ENCODE data around the gene SYPL2.

The SYPL2 gene

DNA sequence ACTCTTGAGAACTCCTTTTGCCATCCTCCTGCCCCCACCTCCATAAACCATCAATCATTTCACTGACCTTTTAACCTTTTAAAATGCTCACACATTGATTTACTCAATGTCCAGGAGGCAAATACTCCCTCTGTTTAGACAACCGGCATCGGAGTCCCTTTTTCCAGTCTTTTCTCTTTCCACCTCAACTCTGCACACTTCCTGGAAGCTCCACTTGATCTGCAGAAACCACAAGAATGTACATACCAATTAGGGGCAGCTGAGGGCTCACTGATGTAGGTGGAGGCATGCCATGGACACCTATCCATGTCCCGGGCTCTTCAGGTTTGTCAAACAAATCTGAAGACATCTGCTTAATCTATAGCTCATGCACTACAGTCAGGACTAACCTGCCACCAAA is 48.5 kb downstream of the SYPL2 start:
- Histone ChIP-seq H3K27ac (ENCODE audit: low read depth, low read length, poor library complexity, severe bottlenecking) (no peak overlapping the region), H3K9ac (ENCODE audit: low read length) (no peak overlapping the region), H3K4me2 (ENCODE audit: low read length) (no peak overlapping the region), H3K4me3 (ENCODE audit: low read depth, low read length, poor library complexity, severe bottlenecking) (no peak overlapping the region), H3K27me3 (ENCODE audit: insufficient read depth, low read length) (no peaks in the 10 kb centered on the region), H2AFZ (ENCODE audit: low read length) (no peak overlapping the region), H3F3A (ENCODE audit: insufficient read depth, low read length) (no peaks in the 10 kb centered on the region), H3K4me1 (ENCODE audit: insufficient read depth, low read length, severe bottlenecking) (peaks cover 4% of the 10 kb centered on the region), H4K20me1 (ENCODE audit: insufficient read depth, low read length) (no peaks in the 10 kb centered on the region), H3K36me3 (ENCODE audit: insufficient read depth, low read length) (no peaks in the 10 kb centered on the region), H3K79me2 (ENCODE audit: insufficient read depth, low read length) (no peaks in the 10 kb centered on the region), H3K9me3 (ENCODE audit: low read length) (no peaks in the 10 kb centered on the region), H3K9me2 (ENCODE audit: low read depth, low read length) (no peaks in the 10 kb centered on the region)
- TF ChIP-seq EZH2 (IDR thresholded peaks at IDR 0.05; ENCODE audit: borderline replicate concordance, low read length) (no peak), CTCF (IDR thresholded peaks at IDR 0.05; ENCODE audit: low read length) (no peak)

- no peaks in the 10 kb centered on the region for H3K9me2 ChIP-seq (ENCODE audit: low read depth, low read length)
- H3K9ac ChIP-seq (ENCODE audit: low read length), result no peak overlapping the region
- no peak overlapping the region for H2AFZ ChIP-seq (ENCODE audit: low read length)
- no peaks in the 10 kb centered on the region for H3K36me3 ChIP-seq (ENCODE audit: insufficient read depth, low read length)
- H3K9me3 ChIP-seq (ENCODE audit: low read length), result no peaks in the 10 kb centered on the region
- no peaks in the 10 kb centered on the region for H3K4me1 ChIP-seq (ENCODE audit: insufficient read depth, low read length, severe bottlenecking)
- H3K4me2 ChIP-seq (ENCODE audit: low read length), result no peak overlapping the region
- H4K20me1 ChIP-seq (ENCODE audit: insufficient read depth, low read length), result no peaks in the 10 kb centered on the region
- no peak overlapping the region for H3K4me3 ChIP-seq (ENCODE audit: low read depth, low read length, poor library complexity, severe bottlenecking)
- no peaks in the 10 kb centered on the region; the same call in 1 of the 2 replicates for H3K27me3 ChIP-seq (ENCODE audit: insufficient read depth, low read length)
- no peak for TF ChIP-seq EZH2 (IDR thresholded peaks at IDR 0.05; ENCODE audit: borderline replicate concordance, low read length)
- no peak for TF ChIP-seq CTCF (IDR thresholded peaks at IDR 0.05; ENCODE audit: low read length)
- H3K27ac ChIP-seq (ENCODE audit: low read depth, low read length, poor library complexity, severe bottlenecking), result no peak overlapping the region
- no peaks in the 10 kb centered on the region for H3F3A ChIP-seq (ENCODE audit: insufficient read depth, low read length)
- H3K79me2 ChIP-seq (ENCODE audit: insufficient read depth, low read length), result no peaks in the 10 kb centered on the region
Observed at GRCh38 chr1:109516872-109517271, 50.5 kb downstream of the SYPL2 start.

GRCh38 chr1:109517337-109517736 is 51.0 kb downstream of the SYPL2 start:
- Histone ChIP-seq H3K79me2 (ENCODE audit: insufficient read depth, low read length) (no peaks in the 10 kb centered on the region), H3K9ac (ENCODE audit: low read length) (no peak overlapping the region), H3K9me3 (ENCODE audit: low read length) (no peaks in the 10 kb centered on the region), H3K36me3 (ENCODE audit: insufficient read depth, low read length) (no peaks in the 10 kb centered on the region), H3K27me3 (ENCODE audit: insufficient read depth, low read length) (no peaks in the 10 kb centered on the region; the same call in 1 of the 2 replicates), H3K27ac (ENCODE audit: low read depth, low read length, poor library complexity, severe bottlenecking) (no peak overlapping the region), H3K4me3 (ENCODE audit: low read depth, low read length, poor library complexity, severe bottlenecking) (no peak overlapping the region), H2AFZ (ENCODE audit: low read length) (no peak overlapping the region), H3K4me1 (ENCODE audit: insufficient read depth, low read length, severe bottlenecking) (no peaks in the 10 kb centered on the region), H3K4me2 (ENCODE audit: low read length) (no peak overlapping the region), H3F3A (ENCODE audit: insufficient read depth, low read length) (no peaks in the 10 kb centered on the region), H4K20me1 (ENCODE audit: insufficient read depth, low read length) (no peaks in the 10 kb centered on the region), H3K9me2 (ENCODE audit: low read depth, low read length) (no peaks in the 10 kb centered on the region)
- no peak for TF ChIP-seq CTCF (IDR thresholded peaks at IDR 0.05; ENCODE audit: low read length)
- TF ChIP-seq EZH2 (IDR thresholded peaks at IDR 0.05; ENCODE audit: borderline replicate concordance, low read length), result no peak
